ENCODE measurements around the gene TBC1D10A.

TBC1D10A gene

GRCh38 chr22:30325724-30326254, 952 bp downstream of the TBC1D10A start:
- DNase-seq (ENCODE audit: low read depth, low spot score), result no peak
- peak overlapping the region; percentile 75 for H3K4me3 ChIP-seq (ENCODE audit: low read length)

GRCh38 chr22:30325065-30325720, 1.5 kb downstream of the TBC1D10A start:
- no peak for DNase-seq (ENCODE audit: low read depth, low spot score)
- H3K4me3 ChIP-seq (ENCODE audit: low read length), result peak overlapping the region; percentile 75

GRCh38 chr22:30324014-30324730, 2.6 kb downstream of the TBC1D10A start:
- H3K4me3 ChIP-seq (ENCODE audit: low read length), result peak overlapping the region; percentile 75
- DNase-seq (ENCODE audit: low read depth, low spot score), result peak; percentile 89

GRCh38 chr22:30323246-30323645, 3.5 kb downstream of the TBC1D10A start:
- no peak for DNase-seq (ENCODE audit: low read depth, low spot score)

GRCh38 chr22:30321461-30321860, 5.3 kb downstream of the TBC1D10A start:
- H3K4me3 ChIP-seq (ENCODE audit: low read length), result no peak overlapping the region
- DNase-seq (ENCODE audit: low read depth, low spot score), result no peak

More at GRCh38 chr22:30323246-30323645, 3.5 kb downstream of the TBC1D10A start:
- H3K4me3 ChIP-seq (ENCODE audit: low read length), result no peak overlapping the region

- no peak for DNase-seq (ENCODE audit: low read depth, low spot score)
- H3K4me3 ChIP-seq (ENCODE audit: low read length), result no peak overlapping the region
Measured at GRCh38 chr22:30320021-30320556, 6.7 kb downstream of the TBC1D10A start.

- no peak for DNase-seq (ENCODE audit: low read depth, low spot score)
- no peak overlapping the region for H3K4me3 ChIP-seq (ENCODE audit: low read length)
Measured at GRCh38 chr22:30318799-30319419, 7.8 kb downstream of the TBC1D10A start.

GRCh38 chr22:30317778-30318177, 9.0 kb downstream of the TBC1D10A start:
- DNase-seq (ENCODE audit: low read depth, low spot score), result no peak
- H3K4me3 ChIP-seq (ENCODE audit: low read length), result no peak overlapping the region

GRCh38 chr22:30315962-30316576, 10.7 kb downstream of the TBC1D10A start:
- no peak for DNase-seq (ENCODE audit: low read depth, low spot score)
- H3K4me3 ChIP-seq (ENCODE audit: low read length), result no peak overlapping the region

- DNase-seq (ENCODE audit: low read depth, low spot score), result no peak
- H3K4me3 ChIP-seq (ENCODE audit: low read length), result no peak overlapping the region
Measured at GRCh38 chr22:30314915-30315314, 11.8 kb downstream of the TBC1D10A start.

- no peak for DNase-seq (ENCODE audit: low read depth, low spot score)
- no peak overlapping the region for H3K4me3 ChIP-seq (ENCODE audit: low read length)
Measured at GRCh38 chr22:30313527-30314363, 13.0 kb downstream of the TBC1D10A start.

GRCh38 chr22:30312053-30312452, 14.7 kb downstream of the TBC1D10A start:
- no peak for DNase-seq (ENCODE audit: low read depth, low spot score)
- H3K4me3 ChIP-seq (ENCODE audit: low read length), result no peak overlapping the region

GRCh38 chr22:30310881-30311771, 15.6 kb downstream of the TBC1D10A start:
- no peak overlapping the region for H3K4me3 ChIP-seq (ENCODE audit: low read length)
- DNase-seq (ENCODE audit: low read depth, low spot score), result no peak

- peak overlapping the region; percentile 15; the same call in 1 of the 2 replicates for H3K4me3 ChIP-seq (ENCODE audit: low read length)
- DNase-seq (ENCODE audit: low read depth, low spot score), result peak; percentile 88
Measured at GRCh38 chr22:30309951-30310741, 16.6 kb downstream of the TBC1D10A start.

GRCh38 chr22:30308518-30309230, 18.1 kb downstream of the TBC1D10A start:
- DNase-seq (ENCODE audit: low read depth, low spot score), result peak; percentile 73
- no peak overlapping the region for H3K4me3 ChIP-seq (ENCODE audit: low read length)

GRCh38 chr22:30308093-30308492, 18.6 kb downstream of the TBC1D10A start:
- no peak for DNase-seq (ENCODE audit: low read depth, low spot score)
- no peak overlapping the region for H3K4me3 ChIP-seq (ENCODE audit: low read length)

Measured in Jurkat, Clone E6-1 (cell line).